Chondrocyte (in vitro differentiated cells): ENCODE results near the gene HRC. TPM values are rescaled to one million over a fixed set of nuclear protein-coding genes. Genes with fewer than 3 reads are reported as not detected.

Experiments
- DNase-seq: peaks from one replicate; pipeline ENCODE4 v3.0.0; 2021; ENCODE audit warnings: mixed read lengths, low spot score
- H3K27ac Mint-ChIP-seq: one replicate; pipeline ENCODE4 v1.8.0; 2021; ENCODE audit warnings: mild to moderate bottlenecking, moderate library complexity, mixed read lengths; ENCODE audit not compliant: unreplicated experiment
- H3K27me3 Mint-ChIP-seq: 2 replicates; pipeline ENCODE4 v1.8.0; 2021; ENCODE audit warnings: low read depth, mixed read lengths
- H3K36me3 Mint-ChIP-seq: 2 replicates; pipeline ENCODE4 v1.8.0; 2021; ENCODE audit warnings: low read depth, mixed read lengths
- H3K4me1 Mint-ChIP-seq: 2 replicates; pipeline ENCODE4 v1.8.0; 2021; ENCODE audit warnings: low read depth, mild to moderate bottlenecking, mixed read lengths
- H3K4me3 Mint-ChIP-seq: one replicate; pipeline ENCODE4 v1.8.0; 2021; ENCODE audit warnings: mild to moderate bottlenecking, moderate library complexity, mixed read lengths; ENCODE audit not compliant: unreplicated experiment
- H3K9me3 Mint-ChIP-seq: 2 replicates; pipeline ENCODE4 v1.8.0; 2021; ENCODE audit warnings: low read depth, mixed read lengths
- CTCF ChIP-seq: fragments of 200-600 bp; sonication (generic); IDR thresholded peaks from 2 replicates; pipeline ENCODE4 v1.5.0; 2021; ENCODE audit warnings: antibody characterized with exemption, mild to moderate bottlenecking, moderate library complexity
- total RNA-seq: library from RNA; stranded (reverse); gene quantifications from 3 replicates; pipeline ENCODE4 v1.2.1, GENCODE V29; 2021

The HRC gene
- total RNA-seq, 1 donor from 2014 or later: not detected

- no peak overlapping the region for H3K27ac Mint-ChIP-seq
- H3K27me3 Mint-ChIP-seq: no peaks in the 10 kb centered on the region
- no peak for DNase-seq
- no peaks in the 10 kb centered on the region for H3K9me3 Mint-ChIP-seq
- peaks cover 35% of the 10 kb centered on the region for H3K4me1 Mint-ChIP-seq
- peaks cover 25% of the 10 kb centered on the region for H3K36me3 Mint-ChIP-seq
- no peak for TF ChIP-seq CTCF
- H3K4me3 Mint-ChIP-seq: no peak overlapping the region
These were observed 45.5 kb downstream of the HRC start for GRCh38 chr19:49109569-49110233.

GRCh38 chr19:49109051-49109450 is 46.1 kb downstream of the HRC start:
- H3K4me3 Mint-ChIP-seq: no peak overlapping the region
- DNase-seq: no peak
- no peaks in the 10 kb centered on the region for H3K27me3 Mint-ChIP-seq
- peaks cover 35% of the 10 kb centered on the region for H3K4me1 Mint-ChIP-seq
- peak overlapping the region; percentile 52 for H3K27ac Mint-ChIP-seq
- H3K9me3 Mint-ChIP-seq: no peaks in the 10 kb centered on the region
- no peak for TF ChIP-seq CTCF
- H3K36me3 Mint-ChIP-seq: peaks cover 26% of the 10 kb centered on the region

- H3K36me3 Mint-ChIP-seq: peaks cover 26% of the 10 kb centered on the region
- no peak overlapping the region for H3K4me3 Mint-ChIP-seq
- no peak overlapping the region for H3K27ac Mint-ChIP-seq
- H3K9me3 Mint-ChIP-seq: no peaks in the 10 kb centered on the region
- TF ChIP-seq CTCF: no peak
- H3K4me1 Mint-ChIP-seq: peaks cover 26% of the 10 kb centered on the region
- no peaks in the 10 kb centered on the region for H3K27me3 Mint-ChIP-seq
- no peak for DNase-seq
These were observed 47.4 kb downstream of the HRC start for GRCh38 chr19:49107625-49108459.

- H3K4me1 Mint-ChIP-seq: peaks cover 26% of the 10 kb centered on the region
- DNase-seq: no peak
- H3K27me3 Mint-ChIP-seq: no peaks in the 10 kb centered on the region
- H3K4me3 Mint-ChIP-seq: no peak overlapping the region
- H3K27ac Mint-ChIP-seq: no peak overlapping the region
- no peaks in the 10 kb centered on the region for H3K9me3 Mint-ChIP-seq
- TF ChIP-seq CTCF: peak; percentile 88
- peaks cover 28% of the 10 kb centered on the region for H3K36me3 Mint-ChIP-seq
These were observed 48.5 kb downstream of the HRC start for GRCh38 chr19:49106648-49107135.

GRCh38 chr19:49104229-49104864 is 50.8 kb downstream of the HRC start:
- TF ChIP-seq CTCF: no peak
- no peaks in the 10 kb centered on the region for H3K9me3 Mint-ChIP-seq
- no peak for DNase-seq
- no peak overlapping the region for H3K27ac Mint-ChIP-seq
- no peak overlapping the region for H3K4me3 Mint-ChIP-seq
- H3K4me1 Mint-ChIP-seq: peaks cover 10% of the 10 kb centered on the region
- H3K27me3 Mint-ChIP-seq: no peaks in the 10 kb centered on the region
- peaks cover 40% of the 10 kb centered on the region for H3K36me3 Mint-ChIP-seq
